HG03460 (cell line): ENCODE results near the gene CANT1.

ENCODE experiments used
- ATAC-seq: cut with Tn5 transposase; IDR thresholded peaks from one replicate; pipeline ENCODE4 v1.9.1; 2021; ENCODE audit not compliant: unreplicated experiment

Gene CANT1

GRCh38 chr17:79009397-79010303 is at the start of gene CANT1:
CANT1 (minus strand) TSS chr17:79009764; CDS start chr17:78997622, 12,142 bp downstream.
- peak; percentile 89 for ATAC-seq

DNA sequence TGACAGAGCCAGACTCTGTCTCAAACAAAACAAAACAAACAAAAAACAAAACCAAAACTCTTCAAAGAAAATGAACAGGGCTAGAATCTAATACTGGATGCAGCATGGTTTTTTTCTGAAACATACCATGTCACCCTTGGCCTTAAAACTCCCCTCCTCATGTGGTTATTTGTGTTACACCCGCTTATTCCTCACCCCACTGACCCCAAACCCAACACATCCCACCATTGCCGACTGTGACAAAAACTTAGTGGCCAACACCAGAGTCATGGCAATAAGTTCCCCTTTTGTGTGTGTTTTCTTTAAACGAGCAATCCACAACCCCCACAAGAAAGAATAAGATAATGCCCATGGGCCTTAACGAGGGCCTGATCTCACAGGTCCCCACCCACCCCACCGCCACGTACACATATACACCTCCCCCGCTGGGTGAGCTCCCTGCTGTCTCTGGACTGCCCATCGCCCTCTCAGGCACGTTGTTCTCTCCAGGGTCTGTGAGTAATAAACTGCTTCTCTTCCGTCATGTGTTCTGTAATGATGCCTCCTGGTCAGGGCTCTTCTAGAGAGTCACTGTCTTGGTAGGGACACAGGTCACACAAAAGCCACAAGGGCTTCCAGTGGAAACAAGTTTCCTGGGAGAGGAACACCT is 48.3 kb upstream of the CANT1 start:
- ATAC-seq, result no peak

DNA sequence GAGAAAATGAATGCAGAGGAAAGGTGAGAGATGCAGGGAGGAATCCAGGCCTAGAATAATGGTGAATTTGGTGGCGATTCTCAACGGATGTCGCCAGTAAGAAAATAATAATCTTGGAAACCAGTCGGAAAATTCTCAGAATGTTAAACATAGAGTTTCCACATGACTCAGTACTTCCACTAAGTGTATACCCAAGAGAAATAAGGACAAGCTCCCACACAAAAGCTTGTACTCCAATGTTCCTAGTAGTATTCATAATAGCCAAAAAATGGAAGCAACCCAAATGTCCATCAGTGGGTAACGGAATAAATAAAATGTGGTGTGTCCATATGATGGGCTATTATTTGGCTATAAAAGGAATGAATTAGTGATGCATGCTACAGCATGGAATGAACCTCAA is 45.6 kb upstream of the CANT1 start:
- ATAC-seq, result no peak

- no peak for ATAC-seq
These were observed 44.8 kb upstream of the CANT1 start for GRCh38 chr17:79054200-79054960.

- no peak for ATAC-seq
These were observed 43.8 kb upstream of the CANT1 start for GRCh38 chr17:79053251-79053925.

DNA sequence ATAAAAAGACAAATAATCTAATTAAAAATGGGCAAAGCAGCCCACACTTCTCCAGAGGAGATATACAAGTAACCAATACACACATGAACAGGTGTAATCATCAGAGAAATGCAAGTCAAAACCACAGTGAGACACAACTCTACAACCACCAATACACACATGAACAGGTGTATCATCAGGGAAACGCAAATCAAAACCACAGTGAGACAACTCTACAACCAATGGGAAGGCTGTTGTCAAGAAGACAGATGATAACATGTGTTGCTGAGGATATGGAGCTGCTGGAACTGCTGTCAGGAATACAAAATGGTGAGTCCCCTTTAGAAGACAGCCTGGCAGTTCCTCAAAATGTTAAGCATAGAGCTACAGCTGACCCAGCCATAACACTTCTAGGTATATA is 42.6 kb upstream of the CANT1 start:
- ATAC-seq, result no peak

- ATAC-seq, result no peak
These were observed 41.7 kb upstream of the CANT1 start for GRCh38 chr17:79051306-79051705.

DNA sequence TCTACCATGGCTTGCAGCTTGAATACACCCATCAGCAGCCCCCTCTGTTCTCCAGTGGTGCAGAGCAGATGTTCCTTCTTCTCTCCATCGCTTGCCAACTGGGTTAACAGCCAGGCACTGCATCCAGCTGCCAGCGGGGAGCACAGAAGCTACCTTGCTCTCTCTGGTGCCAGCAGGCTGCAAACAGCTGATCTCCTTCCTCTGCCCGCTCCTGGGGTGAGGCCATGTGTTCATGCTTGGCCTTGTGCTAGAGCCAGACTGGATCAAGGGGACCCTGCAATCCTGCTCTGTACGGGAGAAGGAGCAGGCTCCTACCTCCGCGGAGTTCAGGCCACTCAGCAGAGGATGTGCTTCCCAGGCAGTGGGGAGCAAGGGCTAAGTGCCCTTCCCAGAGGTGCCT is 41.0 kb upstream of the CANT1 start:
- ATAC-seq, result no peak

GRCh38 chr17:79049821-79050220 is 40.3 kb upstream of the CANT1 start:
- ATAC-seq, result no peak

GRCh38 chr17:79048826-79049755 is 39.5 kb upstream of the CANT1 start:
- no peak for ATAC-seq

- ATAC-seq, result no peak
These were observed 38.6 kb upstream of the CANT1 start for GRCh38 chr17:79047923-79048825.

GRCh38 chr17:79047291-79047920 is 37.8 kb upstream of the CANT1 start:
- ATAC-seq, result no peak

DNA sequence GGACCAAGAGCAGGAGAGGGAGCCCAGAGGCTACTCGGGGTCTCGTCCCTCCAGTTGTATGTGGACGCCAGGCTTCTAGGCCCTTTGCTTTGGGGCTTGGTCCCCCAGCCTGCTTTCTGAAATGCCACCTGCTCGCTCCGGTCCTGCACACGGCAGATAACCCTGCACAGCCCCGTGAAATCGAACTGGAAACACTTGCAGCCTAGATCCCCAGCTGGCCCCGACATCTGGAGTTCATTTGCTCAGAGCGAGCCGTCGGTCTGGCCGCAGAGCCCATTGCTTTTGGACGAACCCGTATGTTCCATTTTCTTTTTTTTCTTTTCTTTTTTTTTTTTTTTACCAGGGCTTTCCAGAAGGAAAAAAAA is 37.3 kb upstream of the CANT1 start:
- ATAC-seq, result no peak

- no peak for ATAC-seq
These were observed 36.8 kb upstream of the CANT1 start for GRCh38 chr17:79046197-79046915.

- ATAC-seq, result no peak
These were observed 36.3 kb upstream of the CANT1 start for GRCh38 chr17:79045842-79046196.

DNA sequence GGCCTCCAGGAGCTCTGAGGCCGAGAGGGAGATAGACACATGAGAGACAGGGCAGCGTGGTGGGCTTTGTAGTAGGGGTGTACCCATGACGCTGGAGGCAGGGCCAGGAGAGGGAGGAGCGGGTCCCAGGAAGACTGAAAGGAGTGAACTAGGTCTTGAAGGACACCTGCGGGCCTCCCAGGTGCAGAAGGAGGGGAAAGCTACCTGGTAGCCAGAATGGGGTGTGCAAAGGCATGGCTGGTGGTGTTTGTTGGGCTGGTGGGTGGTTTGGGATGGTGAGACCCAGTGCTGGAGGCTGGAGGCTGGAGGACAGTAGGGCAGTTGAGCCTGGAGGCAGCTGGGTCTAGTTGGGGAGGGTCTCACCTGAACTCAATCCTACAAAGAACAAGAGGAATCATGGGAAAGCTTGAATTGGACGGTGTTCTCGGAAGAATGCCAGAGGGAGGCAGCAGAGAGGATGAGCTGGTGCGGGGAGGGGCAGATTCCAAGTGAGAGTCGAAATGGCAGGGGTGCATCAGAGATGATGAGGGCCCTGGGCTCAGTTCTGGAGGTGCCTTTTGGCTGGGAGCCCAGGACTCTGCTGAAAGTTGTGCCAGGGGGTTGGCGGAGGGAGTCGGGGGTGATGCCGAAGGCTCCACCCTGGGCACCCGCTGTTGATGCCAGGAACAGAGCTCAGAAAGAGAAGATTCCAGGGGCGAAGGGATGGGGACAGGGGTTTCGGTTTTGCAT is 35.6 kb upstream of the CANT1 start:
- no peak for ATAC-seq

GRCh38 chr17:79044462-79044861 is 34.9 kb upstream of the CANT1 start:
- no peak for ATAC-seq
